CD4-positive, alpha-beta memory T cell (primary cell): ENCODE measurements around the gene TEX13D. TPM values are rescaled to one million over a fixed set of nuclear protein-coding genes. Genes with fewer than 3 reads are reported as not detected.
A peak's percentile ranks its signal among the peaks of the same experiment; 100 is the strongest.
"Not testable (repeated sequence)": the region's sequence is repeated elsewhere in the genome, so short reads cannot be mapped to it uniquely, and the experiment has no call there.

Experiments used
- CTCF ChIA-PET: fragments of 350-600 bp; sonication (Branson Sonifier 250); formaldehyde crosslinking; loops from one replicate; lab custom pipeline; 2021; ENCODE audit warnings: inconsistent platforms; ENCODE audit not compliant: partially characterized antibody; lab: Charles Lee
- POLR2A ChIA-PET: fragments of 350-600 bp; sonication (Branson Sonifier 250); formaldehyde crosslinking; loops from one replicate; lab custom pipeline; 2021; ENCODE audit not compliant: partially characterized antibody; lab: Charles Lee
- DNase-seq, 5 donors: peaks; one replicate each; pipeline versions ENCODE4 v3.0.0 to v3.0.0-alpha.2; 2020 to 2022; ENCODE audit warnings: mixed read lengths in 1 of 5
- H3K27ac ChIP-seq: one replicate; pipeline ENCODE4 v1.7.0; 2013; ENCODE audit warnings: low read depth, low read length
- H3K27me3 ChIP-seq: 2 replicates; pipeline ENCODE4 v1.7.0; 2013; ENCODE audit warnings: mild to moderate bottlenecking, low read length, moderate library complexity; ENCODE audit not compliant: insufficient read depth
- H3K36me3 ChIP-seq: 2 replicates; pipeline ENCODE4 v1.7.0; 2013; ENCODE audit warnings: mild to moderate bottlenecking, low read length, moderate library complexity; ENCODE audit not compliant: insufficient read depth
- H3K4me1 ChIP-seq: 2 replicates; pipeline ENCODE4 v1.7.0; 2013; ENCODE audit warnings: mild to moderate bottlenecking, low read length, moderate library complexity; ENCODE audit not compliant: insufficient read depth
- H3K4me3 ChIP-seq, 2 donors: one replicate each; pipeline ENCODE4 v1.7.0; 2013; ENCODE audit warnings: low read length in 2 of 2, mild to moderate bottlenecking in 1 of 2
- H3K9me3 ChIP-seq, 2 donors: one replicate each; pipeline ENCODE4 v1.7.0; 2013; ENCODE audit warnings: low read length in 2 of 2, control low read depth in 1 of 2; ENCODE audit not compliant: control insufficient read depth in 1 of 2
- H3K27ac Mint-ChIP-seq, 7 donors: one replicate each; pipeline ENCODE4 v1.8.0; 2020 to 2021; ENCODE audit warnings: mixed read lengths in 7 of 7, mild to moderate bottlenecking in 6 of 7, inconsistent platforms in 3 of 7, moderate library complexity in 3 of 7
- H3K27me3 Mint-ChIP-seq, 2 donors: one replicate each; pipeline ENCODE4 v1.8.0; 2020 to 2021; ENCODE audit warnings: mixed read lengths in 2 of 2
- H3K36me3 Mint-ChIP-seq, 2 donors: one replicate each; pipeline ENCODE4 v1.8.0; 2020 to 2021; ENCODE audit warnings: mixed read lengths in 2 of 2, inconsistent platforms in 1 of 2, mild to moderate bottlenecking in 1 of 2
- H3K4me1 Mint-ChIP-seq, 4 donors: one replicate each; pipeline ENCODE4 v1.8.0; 2020 to 2021; ENCODE audit warnings: mixed read lengths in 4 of 4, mild to moderate bottlenecking in 1 of 4
- H3K4me3 Mint-ChIP-seq, 8 donors: one replicate each; pipeline ENCODE4 v1.8.0; 2020 to 2021; ENCODE audit warnings: mixed read lengths in 8 of 8, mild to moderate bottlenecking in 7 of 8, moderate library complexity in 6 of 8, inconsistent platforms in 3 of 8
- H3K9me3 Mint-ChIP-seq, 8 donors: one replicate each; pipeline ENCODE4 v1.8.0; 2020 to 2021; ENCODE audit warnings: mixed read lengths in 8 of 8, mild to moderate bottlenecking in 5 of 8, inconsistent platforms in 3 of 8, moderate library complexity in 1 of 8
- intact Hi-C: fragments of 100-400 bp; cut with micrococcal nuclease; formaldehyde crosslinking; loops from one replicate; pipeline ENCODE4 v1.15.1; 2023
- polyA plus RNA-seq, 2 donors: library from polyadenylated mRNA; unstranded; fragments of 300-500 nt; fragmentation: Illumina TruSeq; gene quantifications; one replicate each; pipeline ENCODE4 v1.2.3, GENCODE V29; 2021
- total RNA-seq, 2 experiments: library from RNA; stranded (reverse); gene quantifications; one replicate each; pipeline ENCODE4 v1.2.3, GENCODE V29; 2021

Gene TEX13D
- total RNA-seq (not detected), polyA plus RNA-seq (not detected)

- Mint-ChIP-seq H3K27me3 (no peaks in the 10 kb centered on the region), H3K4me3 (no peak within 1 kb of the TSS), H3K9me3 (no peaks in the 10 kb centered on the region), H3K27ac (peak within 1 kb of the TSS in 1 of 7 donors; percentile 10), H3K4me1 (peaks cover 0 to 9% (median 4%) of the 10 kb centered on the region in 4 donors), H3K36me3 (no peaks in the 10 kb centered on the region)
- H3K27ac ChIP-seq, result no peak within 1 kb of the TSS
- no peak within 1 kb of the TSS for H3K4me3 ChIP-seq
- no peaks in the 10 kb centered on the region for H3K4me1 ChIP-seq
- H3K27me3 ChIP-seq, result no peaks in the 10 kb centered on the region
- ChIA-PET POLR2A (no interaction called here), CTCF (no interaction called here)
- DNase-seq, result no peak
- intact Hi-C loops, result no loop called here
- no peaks in the 10 kb centered on the region for H3K9me3 ChIP-seq
- no peaks in the 10 kb centered on the region for H3K36me3 ChIP-seq
Measured at GRCh38 chrX:124332481-124333424, at the start of gene TEX13D. Gene TEX13D, plus strand, starts transcription at chrX:124332660. Its CDS starts 258 bp downstream, at chrX:124332918.

GRCh38 chrX:124289443-124289842, 43.0 kb upstream of the TEX13D start:
- CTCF ChIA-PET, result no interaction called here
- no peak overlapping the region for H3K27ac ChIP-seq
- Mint-ChIP-seq H3K27ac (no peak overlapping the region), H3K4me1 (no peaks in the 10 kb centered on the region), H3K27me3 (no peaks in the 10 kb centered on the region), H3K9me3 (peaks cover 0 to 3% (median 0%) of the 10 kb centered on the region in 8 donors), H3K4me3 (no peak overlapping the region), H3K36me3 (no peaks in the 10 kb centered on the region)
- H3K27me3 ChIP-seq, result no peaks in the 10 kb centered on the region
- no peaks in the 10 kb centered on the region for H3K4me1 ChIP-seq
- no peak for DNase-seq
- no peaks in the 10 kb centered on the region for H3K36me3 ChIP-seq
- intact Hi-C loops, result no loop called here
- no peaks in the 10 kb centered on the region for H3K9me3 ChIP-seq
- no peak overlapping the region for H3K4me3 ChIP-seq
- POLR2A ChIA-PET, result no interaction called here

- no peak overlapping the region for H3K27ac Mint-ChIP-seq
- CTCF ChIA-PET, result no interaction called here
Measured at GRCh38 chrX:124293810-124294209, 38.6 kb upstream of the TEX13D start.

GRCh38 chrX:124299323-124299722, 33.1 kb upstream of the TEX13D start:
- H3K27ac ChIP-seq, H3K36me3 Mint-ChIP-seq, H3K9me3 Mint-ChIP-seq, CTCF ChIA-PET, H3K9me3 ChIP-seq, H3K4me3 Mint-ChIP-seq, H3K27me3 Mint-ChIP-seq, H3K27ac Mint-ChIP-seq, DNase-seq, H3K36me3 ChIP-seq, POLR2A ChIA-PET, H3K4me3 ChIP-seq, H3K27me3 ChIP-seq: not testable (repeated sequence)
- intact Hi-C loops, result loop anchor here (10.0 kb wide), 1 partner anchor 85 kb away; no protein-coding TSS in a partner anchor
- H3K4me1 Mint-ChIP-seq, result peaks cover 7 to 18% (median 13%) of the 10 kb centered on the region in 4 donors
- H3K4me1 ChIP-seq, result peaks cover 15% of the 10 kb centered on the region

More at GRCh38 chrX:124293810-124294209, 38.6 kb upstream of the TEX13D start:
- Histone ChIP-seq H3K36me3 (no peaks in the 10 kb centered on the region), H3K4me3 (no peak overlapping the region), H3K9me3 (no peaks in the 10 kb centered on the region), H3K4me1 (no peaks in the 10 kb centered on the region), H3K27ac (no peak overlapping the region), H3K27me3 (no peaks in the 10 kb centered on the region)
- Mint-ChIP-seq H3K27me3 (no peaks in the 10 kb centered on the region), H3K4me1 (no peaks in the 10 kb centered on the region), H3K4me3 (no peak overlapping the region), H3K9me3 (peaks cover 0 to 4% (median 0%) of the 10 kb centered on the region in 8 donors), H3K36me3 (no peaks in the 10 kb centered on the region)
- intact Hi-C loops, result loop anchor here (10.0 kb wide), 1 partner anchor 79 kb away; no protein-coding TSS in a partner anchor
- POLR2A ChIA-PET, result no interaction called here
- DNase-seq, result no peak

GRCh38 chrX:124300405-124300804, 32.1 kb upstream of the TEX13D start:
- no peak overlapping the region for H3K4me3 ChIP-seq
- CTCF ChIA-PET, result no interaction called here

GRCh38 chrX:124307253-124307907, 25.1 kb upstream of the TEX13D start:
- Mint-ChIP-seq H3K4me3 (no peak overlapping the region), H3K36me3 (no peaks in the 10 kb centered on the region), H3K27me3 (no peaks in the 10 kb centered on the region), H3K27ac (no peak overlapping the region), H3K9me3 (peaks cover 0 to 4% (median 0%) of the 10 kb centered on the region in 8 donors), H3K4me1 (no peaks in the 10 kb centered on the region)
- DNase-seq, result no peak
- intact Hi-C loops, result no loop called here
- no peak overlapping the region for H3K4me3 ChIP-seq
- no peaks in the 10 kb centered on the region for H3K9me3 ChIP-seq
- CTCF ChIA-PET, result interaction anchor here (0.6 kb wide), 1 partner anchor 25 kb away, joined by 3 read pairs; no protein-coding TSS in a partner anchor
- no peaks in the 10 kb centered on the region for H3K27me3 ChIP-seq
- POLR2A ChIA-PET, result no interaction called here
- no peaks in the 10 kb centered on the region for H3K4me1 ChIP-seq
- no peaks in the 10 kb centered on the region for H3K36me3 ChIP-seq
- no peak overlapping the region for H3K27ac ChIP-seq

More at GRCh38 chrX:124300405-124300804, 32.1 kb upstream of the TEX13D start:
- peak; percentile 22 to 45 (median 31) for DNase-seq
- peaks cover 15% of the 10 kb centered on the region for H3K4me1 ChIP-seq
- H3K9me3 ChIP-seq, result no peaks in the 10 kb centered on the region
- Mint-ChIP-seq H3K27me3 (no peaks in the 10 kb centered on the region), H3K27ac (peak overlapping the region in 4 of 7 donors; percentile 21 to 61 (median 43)), H3K4me3 (peak overlapping the region; percentile 4 to 52 (median 29)), H3K4me1 (peaks cover 7 to 18% (median 13%) of the 10 kb centered on the region in 4 donors), H3K36me3 (no peaks in the 10 kb centered on the region), H3K9me3 (peaks cover 0 to 6% (median 0%) of the 10 kb centered on the region in 8 donors)
- no peaks in the 10 kb centered on the region for H3K27me3 ChIP-seq
- no peak overlapping the region for H3K27ac ChIP-seq
- H3K36me3 ChIP-seq, result no peaks in the 10 kb centered on the region
- intact Hi-C loops, result loop anchor here (5.0 kb wide), 1 partner anchor 47 kb away; the partner anchor contains the start of gene SH2D1A
- POLR2A ChIA-PET, result interaction anchor here (0.8 kb wide), 1 partner anchor 46 kb away, joined by 4 read pairs; the partner anchor contains the start of gene SH2D1A

GRCh38 chrX:124325732-124326131, 6.7 kb upstream of the TEX13D start:
- no peak for DNase-seq
- no peak overlapping the region for H3K4me3 Mint-ChIP-seq
- POLR2A ChIA-PET, result no interaction called here
- H3K27ac Mint-ChIP-seq, result no peak overlapping the region
- peaks cover 0 to under 1% (median 0%) of the 10 kb centered on the region in 4 donors for H3K4me1 Mint-ChIP-seq
- H3K4me3 ChIP-seq, result no peak overlapping the region
- no peaks in the 10 kb centered on the region for H3K36me3 ChIP-seq
- H3K9me3 Mint-ChIP-seq, result no peaks in the 10 kb centered on the region
- H3K36me3 Mint-ChIP-seq, result no peaks in the 10 kb centered on the region
- H3K9me3 ChIP-seq, result no peaks in the 10 kb centered on the region
- H3K4me1 ChIP-seq, result no peaks in the 10 kb centered on the region
- no peaks in the 10 kb centered on the region for H3K27me3 Mint-ChIP-seq
- intact Hi-C loops, result no loop called here
- no peaks in the 10 kb centered on the region for H3K27me3 ChIP-seq
- H3K27ac ChIP-seq, result no peak overlapping the region
- CTCF ChIA-PET, result no interaction called here
